ENCODE data around the gene DAP3. TPM values are rescaled to one million over a fixed set of nuclear protein-coding genes. Genes with fewer than 3 reads are reported as not detected.
"Not testable (repeated sequence)": the region's sequence is repeated elsewhere in the genome, so short reads cannot be mapped to it uniquely, and the experiment has no call there.

DAP3 gene
- total RNA-seq = 146 and 148 TPM in 2 replicates

- intact Hi-C loops (cut with micrococcal nuclease) = loop anchor here (2.0 to 5.0 kb wide), 2 partner anchors 126 to 367 kb away; partner anchors contain the start of genes ASH1L and RUSC1
These were observed at the start of gene DAP3 for GRCh38 chr1:155689081-155689607. DAP3 (plus strand) TSS chr1:155689091; CDS start chr1:155709780, 20,689 bp downstream.

DNA sequence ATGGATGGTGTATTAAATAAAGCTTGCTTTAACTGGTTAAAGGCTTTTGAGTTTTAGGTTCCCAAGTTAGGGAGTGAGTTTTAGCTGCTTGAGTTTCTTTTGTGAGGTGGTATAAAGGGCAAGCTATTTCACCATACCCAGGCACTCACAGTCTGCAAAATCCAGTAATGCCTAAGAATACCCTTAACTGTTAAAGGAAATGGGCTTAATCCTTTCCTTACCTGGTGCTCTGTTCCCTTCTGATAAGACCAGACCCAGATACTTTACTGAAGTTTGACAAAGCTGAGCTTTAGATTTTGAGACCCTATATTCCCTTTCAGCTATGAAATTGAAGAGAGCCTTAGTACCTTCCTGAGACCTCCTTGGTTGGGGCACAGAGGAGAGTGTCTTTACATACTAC, 48.5 kb upstream of the DAP3 start:
- intact Hi-C loops (cut with micrococcal nuclease) = no loop called here

GRCh38 chr1:155642559-155643180, 46.2 kb upstream of the DAP3 start:
- intact Hi-C loops (cut with micrococcal nuclease) = not testable (repeated sequence)

- intact Hi-C loops (cut with micrococcal nuclease) = no loop called here
These were observed 45.7 kb upstream of the DAP3 start for GRCh38 chr1:155643230-155643629.

DNA sequence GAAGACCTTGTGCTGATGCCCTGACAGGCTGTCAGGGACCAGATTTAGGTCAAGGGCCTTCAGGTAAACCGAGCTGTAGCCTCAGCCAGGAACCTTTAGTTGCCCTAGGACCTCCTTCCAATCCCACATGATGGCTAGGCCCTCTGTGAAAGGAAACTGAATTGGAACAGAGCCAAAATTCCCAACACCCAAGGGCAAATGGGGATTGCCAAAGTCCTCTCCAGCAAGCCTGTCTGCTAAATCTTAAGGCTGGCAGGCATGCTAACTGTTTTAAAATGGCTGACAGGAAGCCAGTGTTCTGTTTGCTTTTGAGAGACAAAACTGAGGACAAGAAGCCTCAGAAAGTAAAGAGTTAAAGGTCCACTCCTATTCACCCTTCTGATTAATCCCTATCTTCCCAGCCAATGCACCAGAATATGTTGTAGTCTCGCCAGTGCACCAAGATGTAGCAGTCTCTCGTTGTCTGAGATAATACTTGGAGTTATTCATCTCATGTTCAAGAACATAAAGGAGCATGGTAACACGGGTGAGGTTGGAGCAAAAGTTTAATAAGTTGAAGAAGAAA, 43.8 kb upstream of the DAP3 start:
- intact Hi-C loops (cut with micrococcal nuclease) = no loop called here

DNA sequence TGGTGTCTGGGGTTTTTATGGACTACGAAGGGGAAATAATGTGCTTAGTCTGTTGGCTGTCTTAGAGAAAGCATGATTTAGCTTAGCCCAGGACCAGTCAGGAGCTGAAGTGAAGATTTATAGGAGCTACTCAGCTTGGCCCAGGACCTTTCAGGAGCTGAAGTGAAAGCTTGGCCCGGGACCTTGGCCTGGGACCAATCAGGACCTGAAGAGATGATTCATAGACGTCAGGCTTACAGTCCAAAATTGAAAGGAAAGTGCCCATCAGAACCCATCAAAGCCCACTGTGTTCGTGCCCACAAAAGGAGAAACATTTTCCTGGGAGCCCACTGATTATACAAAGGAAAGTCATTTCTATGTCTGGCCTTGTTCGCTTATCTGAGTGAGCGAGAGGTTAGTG, 43.2 kb upstream of the DAP3 start:
- intact Hi-C loops (cut with micrococcal nuclease) = no loop called here

DNA sequence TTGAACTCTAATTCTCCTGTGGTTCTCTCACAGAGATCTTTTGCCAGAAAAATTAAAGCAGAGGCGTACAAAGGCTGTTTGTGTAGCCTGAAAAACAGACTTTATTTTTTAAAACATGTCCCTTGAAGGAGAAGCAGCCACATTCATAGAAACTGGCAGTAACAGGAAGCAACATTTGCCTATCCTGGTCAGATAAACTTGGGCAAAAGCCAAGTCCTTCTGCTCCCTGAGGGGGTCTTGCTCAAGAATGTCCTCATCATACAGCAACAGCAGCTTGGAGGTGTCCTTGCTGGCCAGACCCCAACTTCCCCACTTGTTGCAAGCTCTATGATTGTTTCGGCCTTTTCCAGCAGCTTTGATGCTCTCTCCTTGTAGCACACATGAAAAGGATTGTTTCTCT, 42.6 kb upstream of the DAP3 start:
- intact Hi-C loops (cut with micrococcal nuclease) = no loop called here

- intact Hi-C loops (cut with micrococcal nuclease) = no loop called here
These were observed 40.4 kb upstream of the DAP3 start for GRCh38 chr1:155648207-155649147.

GRCh38 chr1:155649676-155650075, 39.2 kb upstream of the DAP3 start:
- intact Hi-C loops (cut with micrococcal nuclease) = no loop called here

DNA sequence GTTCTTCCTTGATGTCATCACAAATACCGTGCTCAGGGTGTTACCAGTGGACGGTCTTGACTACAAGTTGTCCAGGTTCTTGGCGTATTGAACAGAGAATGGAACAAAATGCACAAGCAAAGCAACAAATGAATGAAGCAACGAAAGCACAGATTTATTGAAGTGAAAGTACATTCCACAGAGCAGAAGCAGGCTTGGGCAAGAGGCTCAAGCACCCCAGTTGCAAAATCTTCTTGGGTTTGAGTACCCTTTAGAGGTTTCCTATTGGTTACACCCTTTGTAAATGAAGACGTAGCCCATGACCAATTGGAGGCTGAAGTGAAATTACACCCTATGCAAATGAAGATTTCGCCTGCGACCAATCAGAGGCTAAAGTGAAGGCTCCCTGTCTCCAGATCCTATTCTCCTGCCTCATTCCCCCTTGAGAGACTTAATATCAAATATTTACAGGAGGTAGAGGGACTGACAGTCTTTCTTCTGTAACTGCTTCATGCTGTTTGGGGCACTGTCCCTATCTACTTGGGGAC, 38.6 kb upstream of the DAP3 start:
- intact Hi-C loops (cut with micrococcal nuclease) = no loop called here

DNA sequence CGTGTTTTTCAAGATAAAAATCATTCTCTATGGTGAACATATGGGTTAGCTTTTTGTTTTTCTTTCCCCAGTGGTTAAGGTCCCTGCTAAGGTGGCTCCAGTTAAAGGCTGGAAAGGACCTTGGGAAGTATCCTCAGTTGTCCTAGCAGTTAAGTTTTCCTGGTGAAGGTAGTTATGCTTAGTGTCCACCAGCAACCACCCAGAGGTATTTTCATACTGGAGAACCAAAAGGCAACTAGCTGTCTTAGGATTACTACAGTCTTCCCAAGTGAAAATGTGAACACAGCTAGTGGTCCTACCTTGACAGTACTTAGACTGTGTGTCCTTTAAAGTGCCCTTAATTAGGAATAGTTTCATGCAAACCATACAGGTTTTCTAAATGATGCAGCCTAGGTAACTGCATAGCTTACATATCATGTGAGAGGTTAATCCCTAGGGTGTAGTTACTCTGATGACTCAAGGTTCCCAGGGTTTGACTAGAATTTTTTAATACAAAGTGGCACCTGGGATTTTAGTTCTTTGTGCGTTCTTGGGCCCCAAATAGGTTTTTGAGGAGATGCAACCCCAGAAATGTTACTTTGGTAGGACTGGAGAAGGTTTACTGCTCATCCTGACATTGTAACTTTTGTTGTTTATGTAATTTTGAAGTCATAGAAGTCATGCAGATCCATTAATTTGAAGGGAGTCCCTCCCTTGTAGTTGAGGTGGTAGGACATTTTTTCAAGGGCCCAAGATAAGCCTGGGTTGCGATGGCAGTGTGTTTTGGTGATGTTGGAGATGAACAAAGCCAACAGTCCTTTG, 36.8 kb upstream of the DAP3 start:
- intact Hi-C loops (cut with micrococcal nuclease) = no loop called here

GRCh38 chr1:155652951-155653350, 35.9 kb upstream of the DAP3 start:
- intact Hi-C loops (cut with micrococcal nuclease) = no loop called here

DNA sequence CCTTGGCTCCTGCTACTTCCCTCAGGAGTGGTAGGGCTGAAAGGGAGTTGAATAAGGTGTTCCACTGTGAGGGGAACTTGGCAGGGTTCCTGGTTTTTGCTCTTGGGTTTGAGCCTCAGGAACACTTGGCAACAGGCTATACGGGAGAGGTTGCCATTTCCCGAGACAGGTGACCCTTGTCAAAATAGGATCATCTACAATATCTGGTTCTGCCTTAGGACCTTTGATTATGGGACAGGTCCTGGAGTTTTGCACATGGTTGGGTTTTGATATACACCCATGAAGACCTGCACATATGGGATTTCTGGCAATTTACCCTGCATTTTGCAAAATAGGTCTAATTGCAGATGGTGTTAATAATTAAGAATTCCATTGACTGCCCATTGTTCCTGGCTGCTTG, 31.4 kb upstream of the DAP3 start:
- intact Hi-C loops (cut with micrococcal nuclease) = no loop called here

GRCh38 chr1:155661239-155661638, 27.7 kb upstream of the DAP3 start:
- intact Hi-C loops (cut with micrococcal nuclease) = not testable (repeated sequence)

GRCh38 chr1:155669233-155670162, 19.4 kb upstream of the DAP3 start:
- intact Hi-C loops (cut with micrococcal nuclease) = no loop called here

GRCh38 chr1:155671750-155672149, 17.1 kb upstream of the DAP3 start:
- intact Hi-C loops (cut with micrococcal nuclease) = no loop called here

- intact Hi-C loops (cut with micrococcal nuclease) = no loop called here
These were observed 15.9 kb upstream of the DAP3 start for GRCh38 chr1:155673003-155673402.

- intact Hi-C loops (cut with micrococcal nuclease) = no loop called here
These were observed 10.9 kb upstream of the DAP3 start for GRCh38 chr1:155678027-155678426.

DNA sequence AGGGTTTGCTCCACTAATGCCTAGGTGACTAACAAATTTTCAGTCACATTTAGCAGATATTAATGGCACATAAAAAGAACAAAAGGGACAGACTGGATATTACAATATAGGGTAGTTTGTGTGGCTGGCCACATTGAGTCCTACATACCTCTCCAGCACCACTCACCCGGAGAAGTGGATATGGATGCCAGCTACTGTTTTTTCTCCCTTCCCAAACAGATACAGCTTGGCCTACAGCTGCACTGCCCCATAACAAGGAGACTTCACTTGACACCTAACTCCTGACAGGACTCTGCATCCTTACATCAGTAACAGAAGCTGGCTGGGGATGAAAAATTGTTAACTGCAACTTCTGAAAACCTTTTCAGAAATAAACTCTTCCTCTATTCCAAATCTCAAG, 9.9 kb upstream of the DAP3 start:
- intact Hi-C loops (cut with micrococcal nuclease) = not testable (repeated sequence)

- intact Hi-C loops (cut with micrococcal nuclease) = no loop called here
These were observed 8.4 kb upstream of the DAP3 start for GRCh38 chr1:155680531-155680930.

Measured in T-helper 2 cell treated with Interferon-gamma antibody and Interleukin-4, amounts not matched to agents 100 ng/mL and 5 ng/mL, for 36 hours (primary cell).